ENCODE results near the gene RHEB. TPM values are rescaled to one million over a fixed set of nuclear protein-coding genes. Genes with fewer than 3 reads are reported as not detected.

The RHEB gene
- total RNA-seq, 1 donor from 2014 or later: 157 TPM

DNA sequence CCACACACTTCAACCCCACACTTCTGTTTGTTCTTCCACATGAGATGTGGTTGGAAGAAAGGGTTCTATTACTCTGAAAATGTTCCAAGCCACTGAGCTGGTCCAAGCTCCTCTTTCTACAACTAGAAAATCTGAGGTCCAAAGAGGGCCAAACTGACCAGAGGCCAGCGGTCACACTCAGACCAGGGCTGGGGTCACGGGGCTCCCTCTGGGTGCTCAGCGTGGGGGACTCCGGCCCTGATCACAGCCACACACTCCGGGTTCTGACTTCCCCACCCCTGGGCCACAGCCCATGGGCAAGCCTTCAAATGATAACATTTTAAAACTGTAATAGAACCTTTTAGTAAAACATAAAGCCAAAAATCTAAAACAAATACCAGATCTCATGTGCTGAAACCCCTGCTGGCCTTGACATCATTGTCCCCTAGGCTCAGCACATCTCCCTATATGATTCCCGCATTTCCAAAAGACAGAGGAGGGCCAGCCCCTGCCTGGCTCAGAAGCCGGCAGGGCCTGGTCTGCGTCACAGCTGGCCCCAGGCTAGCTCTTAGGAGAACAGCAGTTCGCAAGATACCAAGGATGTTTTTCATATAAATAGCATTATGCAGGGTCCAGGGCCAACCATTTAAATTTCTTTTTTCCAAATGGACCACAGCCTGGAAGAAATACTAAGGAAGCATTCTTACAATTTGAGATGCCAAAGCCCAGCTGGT, 83.1 kb downstream of the RHEB start:
- no peak overlapping the region for H3K4me3 ChIP-seq (ENCODE audit: low read depth, low read length)

GRCh38 chr7:151435971-151436370, 83.7 kb downstream of the RHEB start:
- TF ChIP-seq, protein P1, sequence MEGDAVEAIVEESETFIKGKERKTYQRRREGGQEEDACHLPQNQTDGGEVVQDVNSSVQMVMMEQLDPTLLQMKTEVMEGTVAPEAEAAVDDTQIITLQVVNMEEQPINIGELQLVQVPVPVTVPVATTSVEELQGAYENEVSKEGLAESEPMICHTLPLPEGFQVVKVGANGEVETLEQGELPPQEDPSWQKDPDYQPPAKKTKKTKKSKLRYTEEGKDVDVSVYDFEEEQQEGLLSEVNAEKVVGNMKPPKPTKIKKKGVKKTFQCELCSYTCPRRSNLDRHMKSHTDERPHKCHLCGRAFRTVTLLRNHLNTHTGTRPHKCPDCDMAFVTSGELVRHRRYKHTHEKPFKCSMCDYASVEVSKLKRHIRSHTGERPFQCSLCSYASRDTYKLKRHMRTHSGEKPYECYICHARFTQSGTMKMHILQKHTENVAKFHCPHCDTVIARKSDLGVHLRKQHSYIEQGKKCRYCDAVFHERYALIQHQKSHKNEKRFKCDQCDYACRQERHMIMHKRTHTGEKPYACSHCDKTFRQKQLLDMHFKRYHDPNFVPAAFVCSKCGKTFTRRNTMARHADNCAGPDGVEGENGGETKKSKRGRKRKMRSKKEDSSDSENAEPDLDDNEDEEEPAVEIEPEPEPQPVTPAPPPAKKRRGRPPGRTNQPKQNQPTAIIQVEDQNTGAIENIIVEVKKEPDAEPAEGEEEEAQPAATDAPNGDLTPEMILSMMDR (conservative IDR thresholded peaks at IDR 0.05; ENCODE audit: low read depth, low read length): no peak
- no peak for DNase-seq (ENCODE audit: low read depth)
- no peak overlapping the region for H3K4me3 ChIP-seq (ENCODE audit: low read depth, low read length)

More for the DNA sequence above, 83.1 kb downstream of the RHEB start:
- DNase-seq (ENCODE audit: low read depth): no peak
- TF ChIP-seq, protein P1 (conservative IDR thresholded peaks at IDR 0.05; ENCODE audit: low read depth, low read length): no peak

DNA sequence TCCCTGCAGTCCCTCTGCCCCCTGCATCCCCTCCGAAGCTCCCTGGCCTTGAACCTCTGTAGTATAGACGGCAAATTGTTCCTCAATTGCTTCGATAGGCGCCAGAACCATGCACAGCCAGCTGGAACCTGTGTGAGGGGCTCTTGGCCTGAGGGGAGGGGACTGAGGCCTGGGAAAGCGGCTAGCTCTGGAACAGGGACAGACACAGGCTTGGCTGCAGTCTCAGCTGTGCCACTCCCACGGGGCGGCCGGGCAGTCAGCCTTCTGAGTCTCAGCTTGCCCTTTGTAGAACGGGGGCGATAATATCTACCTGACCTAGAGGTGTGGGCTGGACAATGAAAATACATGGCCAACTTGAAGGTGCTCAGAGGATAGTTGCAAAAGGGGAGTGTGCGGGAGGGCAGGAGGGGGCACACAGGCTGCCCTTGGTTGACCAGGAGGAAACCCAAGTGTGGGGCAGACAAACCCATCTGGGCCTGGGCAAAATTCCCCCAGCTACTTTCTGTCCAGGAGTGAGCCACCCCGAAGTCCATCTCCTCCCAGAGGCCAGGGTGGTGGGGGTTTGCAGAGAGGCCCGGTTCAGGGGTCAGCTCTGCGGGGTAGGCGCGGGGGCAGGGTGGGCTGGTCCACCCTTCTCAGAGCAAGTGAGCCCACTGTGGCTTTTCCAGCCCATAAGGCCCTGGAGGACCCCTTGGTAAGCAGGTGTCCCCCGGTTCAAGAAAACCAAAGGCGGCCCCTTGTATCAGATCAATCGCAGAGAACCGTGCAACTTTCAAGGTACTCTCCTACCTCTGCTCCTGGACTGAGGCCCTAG, 84.4 kb downstream of the RHEB start:
- no peak overlapping the region for H3K4me3 ChIP-seq (ENCODE audit: low read depth, low read length)
- no peak for DNase-seq (ENCODE audit: low read depth)
- TF ChIP-seq, protein P1 (conservative IDR thresholded peaks at IDR 0.05; ENCODE audit: low read depth, low read length): no peak

DNA sequence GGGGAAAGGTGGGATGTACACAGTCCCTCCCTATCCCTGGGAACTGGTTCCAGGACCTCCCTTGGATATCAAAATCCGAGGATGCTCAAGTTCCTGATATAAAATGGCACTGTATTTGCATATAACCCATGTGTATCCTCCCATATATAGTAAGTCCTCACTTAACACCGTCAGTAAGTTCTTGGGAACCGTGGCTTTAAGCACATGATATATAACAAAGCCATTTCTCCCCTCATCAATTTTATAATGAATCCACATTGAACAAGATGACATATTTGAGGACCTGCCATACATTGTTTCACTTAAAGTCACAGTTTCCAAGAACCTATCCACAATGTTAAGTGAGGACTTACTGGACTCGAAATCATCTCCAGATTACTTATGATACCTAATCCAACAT, 85.1 kb downstream of the RHEB start:
- TF ChIP-seq, protein P1 (conservative IDR thresholded peaks at IDR 0.05; ENCODE audit: low read depth, low read length): no peak
- no peak for DNase-seq (ENCODE audit: low read depth)
- H3K4me3 ChIP-seq (ENCODE audit: low read depth, low read length): no peak overlapping the region

GRCh38 chr7:151433721-151434400, 85.8 kb downstream of the RHEB start:
- H3K4me3 ChIP-seq (ENCODE audit: low read depth, low read length): no peak overlapping the region
- TF ChIP-seq, protein P1 (conservative IDR thresholded peaks at IDR 0.05; ENCODE audit: low read depth, low read length): no peak
- no peak for DNase-seq (ENCODE audit: low read depth)

DNA sequence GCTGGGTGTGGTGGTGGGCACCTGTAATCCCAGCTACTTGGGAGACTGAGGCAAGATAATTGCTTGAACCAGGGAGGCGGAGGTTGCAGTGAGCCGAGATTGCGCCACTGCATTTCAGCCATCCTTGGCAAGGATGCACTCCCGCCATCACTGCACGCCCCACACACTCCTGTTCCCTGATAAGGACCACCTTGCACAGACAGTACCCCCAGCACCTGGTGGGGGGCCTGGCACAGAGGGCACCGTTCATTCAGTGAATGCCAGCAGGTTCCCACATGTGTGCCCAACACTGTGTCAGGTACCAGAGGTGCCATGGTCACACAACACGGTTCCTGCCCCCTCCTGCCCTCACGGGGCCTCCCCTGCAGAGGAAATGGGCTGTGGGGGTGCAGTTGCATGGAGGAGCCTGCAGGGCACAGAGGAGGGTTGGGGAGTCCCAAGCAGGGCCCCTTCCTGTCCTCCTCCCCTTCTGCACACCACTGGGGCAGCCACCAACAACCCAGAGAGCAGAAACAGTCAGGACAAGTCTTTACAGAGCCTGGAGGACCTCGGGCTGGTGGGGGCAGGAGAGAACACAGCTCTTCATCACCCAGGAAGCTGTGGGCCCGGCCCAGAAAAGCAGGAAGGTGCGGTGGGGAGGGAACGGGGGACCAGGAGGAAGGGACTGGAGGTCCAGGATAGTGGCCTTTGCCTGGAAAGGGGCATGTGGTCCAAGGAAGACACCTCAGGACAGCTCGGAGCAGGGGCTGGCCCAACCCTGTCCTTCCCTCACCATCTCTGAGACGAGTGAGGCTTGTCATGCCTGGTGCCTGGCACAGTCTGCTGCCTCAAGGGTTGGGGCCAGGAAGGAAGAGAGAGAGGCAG, 86.8 kb downstream of the RHEB start:
- no peak overlapping the region for H3K4me3 ChIP-seq (ENCODE audit: low read depth, low read length)
- TF ChIP-seq, protein P1 (conservative IDR thresholded peaks at IDR 0.05; ENCODE audit: low read depth, low read length): no peak
- DNase-seq (ENCODE audit: low read depth): no peak

Measured in epithelial cell of proximal tubule (primary cell).